Stimulated activated CD4-positive, alpha-beta T cell treated with anti-CD3 and anti-CD28 coated beads, Interleukin-2, amount 100 ng/mL, for 4 hours (primary cell): ENCODE results near the gene MMP19.
"Not testable (repeated sequence)": the region's sequence is repeated elsewhere in the genome, so short reads cannot be mapped to it uniquely, and the experiment has no call there.

Source experiments
- DNase-seq: peaks from one replicate; pipeline ENCODE4 v3.0.0-alpha.2; 2020; ENCODE audit warnings: low read depth

Gene MMP19, protein sequence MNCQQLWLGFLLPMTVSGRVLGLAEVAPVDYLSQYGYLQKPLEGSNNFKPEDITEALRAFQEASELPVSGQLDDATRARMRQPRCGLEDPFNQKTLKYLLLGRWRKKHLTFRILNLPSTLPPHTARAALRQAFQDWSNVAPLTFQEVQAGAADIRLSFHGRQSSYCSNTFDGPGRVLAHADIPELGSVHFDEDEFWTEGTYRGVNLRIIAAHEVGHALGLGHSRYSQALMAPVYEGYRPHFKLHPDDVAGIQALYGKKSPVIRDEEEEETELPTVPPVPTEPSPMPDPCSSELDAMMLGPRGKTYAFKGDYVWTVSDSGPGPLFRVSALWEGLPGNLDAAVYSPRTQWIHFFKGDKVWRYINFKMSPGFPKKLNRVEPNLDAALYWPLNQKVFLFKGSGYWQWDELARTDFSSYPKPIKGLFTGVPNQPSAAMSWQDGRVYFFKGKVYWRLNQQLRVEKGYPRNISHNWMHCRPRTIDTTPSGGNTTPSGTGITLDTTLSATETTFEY

DNA sequence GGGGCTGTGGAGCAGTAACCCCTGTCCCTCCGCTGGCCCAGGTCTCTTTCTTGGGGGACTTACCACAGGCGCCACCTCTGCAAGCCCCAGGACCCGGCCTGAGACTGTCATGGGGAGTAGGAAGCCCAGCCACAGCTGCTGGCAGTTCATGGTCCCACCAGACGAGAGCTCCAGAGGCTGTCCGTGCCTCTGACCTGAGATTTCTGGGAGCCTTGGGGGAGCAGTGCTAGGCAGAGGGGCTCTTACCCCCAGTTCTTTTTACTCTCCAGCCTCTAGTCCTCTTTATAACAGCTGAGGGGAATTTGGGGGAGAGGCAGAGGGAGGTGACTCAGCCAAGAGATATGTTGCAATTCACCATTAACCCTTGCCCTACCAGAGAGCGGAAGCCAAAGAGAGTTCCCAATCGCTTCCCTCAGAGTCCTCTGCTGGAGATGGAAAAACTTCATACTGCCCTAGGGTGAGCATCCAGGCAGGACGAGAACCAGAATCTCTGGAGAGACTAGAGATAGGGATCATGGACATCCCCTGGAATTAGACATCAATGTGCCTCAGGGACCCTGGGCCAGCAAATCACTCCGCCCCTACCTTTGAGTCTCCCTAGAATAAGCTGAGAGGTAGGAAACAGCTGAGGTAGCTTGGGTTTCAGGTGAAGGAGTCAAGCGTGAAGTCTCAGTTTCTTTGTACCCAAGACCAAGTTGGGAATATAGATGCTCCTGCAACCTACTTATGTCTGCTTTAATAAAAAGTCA, at the start of gene MMP19:
TSS of gene MMP19 (minus strand) at position 256 of the 749 bp plus-strand sequence. CDS start at position 150, 106 bp downstream.
- no peak for DNase-seq

DNA sequence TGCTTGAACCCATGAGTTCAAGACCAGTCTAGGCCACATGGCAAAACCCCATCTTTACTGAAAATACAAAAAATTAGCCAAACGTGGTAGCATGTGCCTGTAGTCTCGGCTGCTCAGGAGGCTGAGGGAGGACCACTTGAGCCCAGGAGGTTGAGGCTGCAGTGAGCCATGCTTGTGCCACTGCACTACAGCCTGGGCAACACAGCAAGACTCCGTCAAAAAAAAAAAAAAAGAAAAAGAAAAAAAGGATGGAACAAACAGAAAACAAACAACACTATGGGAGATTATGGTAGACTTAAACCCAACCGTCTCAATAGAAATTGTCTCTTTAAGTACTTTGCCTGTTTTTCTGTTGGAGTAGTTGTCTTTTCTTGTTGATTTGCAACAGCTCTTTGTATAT, 48.6 kb upstream of the MMP19 start:
- no peak for DNase-seq

DNA sequence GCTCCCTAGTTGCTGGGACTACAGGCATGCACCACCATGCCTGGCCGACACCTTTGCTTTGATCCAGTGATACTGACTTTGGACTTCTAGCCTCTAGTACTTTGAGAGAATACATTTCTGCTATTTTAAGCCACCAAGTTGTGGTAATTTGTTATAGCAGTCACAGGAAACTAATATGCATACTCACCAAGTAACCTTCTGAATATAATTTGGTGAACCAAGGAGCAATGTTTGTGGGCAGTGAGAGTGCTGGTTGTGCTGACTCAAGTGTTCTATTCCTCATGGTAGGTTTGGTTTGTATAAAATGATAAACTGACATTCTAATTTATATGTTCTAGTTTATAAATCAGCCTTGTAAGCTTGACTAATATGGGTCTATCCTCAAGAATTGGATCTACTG, 42.4 kb upstream of the MMP19 start:
- no peak for DNase-seq

DNA sequence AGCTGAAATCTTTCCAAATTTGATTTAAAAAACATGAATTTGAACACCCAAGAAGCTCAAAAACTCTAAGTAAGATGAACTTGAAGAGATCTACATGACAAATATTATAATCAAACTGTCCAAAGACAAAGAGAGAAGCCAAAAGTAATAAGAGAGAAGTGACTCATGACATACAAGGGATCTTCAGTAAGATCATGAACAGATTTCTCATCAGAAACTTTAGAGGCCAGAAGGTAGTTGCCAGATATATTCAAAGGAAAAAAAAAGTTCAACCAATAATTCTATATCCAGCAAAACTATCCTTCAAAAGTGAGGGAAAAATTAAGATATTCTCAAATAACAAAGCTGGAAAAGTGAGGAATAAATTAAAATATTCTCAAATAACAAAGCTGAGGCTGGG, 35.1 kb upstream of the MMP19 start:
- DNase-seq, result no peak

DNA sequence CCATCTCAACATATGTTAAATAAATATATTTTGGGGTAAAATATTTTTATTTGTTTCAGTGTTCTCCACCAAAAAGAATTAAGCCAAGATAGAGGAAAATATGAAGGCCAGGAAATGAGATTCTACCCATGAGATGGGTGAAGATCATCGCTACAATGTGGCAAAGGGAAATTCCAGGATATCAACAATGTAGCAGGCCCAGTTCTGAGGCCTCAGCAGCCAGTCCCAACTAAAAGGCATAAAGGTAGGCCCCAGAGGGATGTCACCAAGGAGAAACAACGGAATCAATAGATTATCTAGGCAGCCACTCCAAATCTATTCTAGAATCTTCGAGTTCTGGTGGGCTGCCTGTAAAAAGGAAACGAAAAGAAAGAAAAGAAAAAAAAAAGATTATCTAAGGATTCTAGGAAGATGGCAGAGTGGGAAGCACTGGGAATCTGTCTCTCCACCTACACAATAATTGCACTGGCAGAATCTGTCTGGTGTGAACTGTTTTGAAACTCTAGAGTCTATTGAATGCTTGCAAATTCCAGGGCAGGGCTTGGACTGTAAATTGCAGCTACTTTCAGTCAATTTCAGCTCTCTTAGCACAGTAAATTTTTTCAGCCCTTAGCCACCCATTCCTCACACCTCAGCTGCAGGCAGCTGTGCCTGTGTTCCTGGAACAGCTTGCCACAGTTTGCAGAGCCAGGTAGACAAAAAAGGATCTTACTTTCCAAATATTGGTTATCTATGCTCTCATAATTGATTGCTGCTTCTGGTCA, 33.1 kb upstream of the MMP19 start:
- no peak for DNase-seq

DNA sequence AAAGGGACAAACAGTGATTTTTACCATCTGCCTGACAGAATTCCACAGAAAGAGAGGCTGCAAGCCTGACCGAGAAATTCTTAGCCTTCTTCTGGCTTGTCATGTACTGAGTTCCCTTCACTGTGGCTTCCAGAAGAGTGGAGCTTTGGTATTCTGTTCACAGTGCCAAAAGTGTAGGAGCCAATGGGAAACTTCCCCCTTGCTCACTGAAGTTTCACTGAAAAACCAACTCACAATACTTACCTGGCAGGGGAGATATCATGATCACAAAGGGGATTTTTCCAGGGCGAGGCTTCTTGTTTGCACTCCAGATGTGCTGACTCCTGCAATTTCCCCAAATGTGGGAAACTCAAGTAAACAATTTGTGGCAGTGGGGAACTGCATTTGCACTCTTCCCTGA, 31.7 kb upstream of the MMP19 start:
- no peak for DNase-seq

DNA sequence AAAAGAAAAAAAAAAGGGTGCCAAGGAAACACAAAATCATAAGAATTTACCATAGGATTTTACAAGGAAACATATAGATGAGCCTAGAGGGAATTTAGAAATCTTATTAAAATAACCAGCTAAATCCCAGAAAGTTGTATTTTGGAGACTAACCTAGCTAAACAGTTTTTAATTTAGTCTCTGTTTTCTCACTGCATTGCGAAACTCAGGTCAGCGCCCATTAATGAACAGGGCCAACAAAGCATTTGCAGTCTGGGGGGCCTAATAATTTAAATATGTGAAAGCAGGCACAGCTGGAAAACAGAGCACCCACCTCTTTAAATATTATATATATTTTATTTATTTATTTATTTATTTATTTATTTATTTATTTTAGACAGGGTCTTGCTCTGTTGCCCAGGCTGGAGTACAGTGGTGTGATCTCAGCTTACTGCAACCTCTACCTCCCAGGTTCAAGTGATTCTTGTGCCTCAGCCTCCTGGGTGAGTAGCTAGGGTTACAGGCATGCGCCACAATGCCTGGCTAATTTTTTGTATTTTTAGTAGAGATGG, 23.8 kb upstream of the MMP19 start:
- not testable (repeated sequence) for DNase-seq

DNA sequence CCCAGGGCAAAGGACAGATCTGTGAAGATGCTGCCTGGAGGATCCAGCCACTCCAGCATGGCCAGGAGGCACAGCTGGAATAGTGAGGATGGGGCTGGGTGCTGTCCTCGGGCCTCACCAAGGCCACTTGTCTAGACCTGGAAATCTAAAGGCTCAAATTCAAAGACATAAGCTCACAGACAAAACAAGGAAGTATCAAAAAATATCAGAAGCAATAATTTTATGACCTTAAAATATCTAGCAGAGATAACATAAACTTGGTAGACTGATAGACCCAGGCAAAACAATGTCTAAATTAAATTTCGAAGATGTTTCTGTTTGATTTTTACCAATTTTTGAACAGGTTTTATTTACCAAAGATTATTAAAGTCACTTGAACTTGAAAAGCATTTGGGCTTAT, 22.6 kb upstream of the MMP19 start:
- DNase-seq, result no peak

DNA sequence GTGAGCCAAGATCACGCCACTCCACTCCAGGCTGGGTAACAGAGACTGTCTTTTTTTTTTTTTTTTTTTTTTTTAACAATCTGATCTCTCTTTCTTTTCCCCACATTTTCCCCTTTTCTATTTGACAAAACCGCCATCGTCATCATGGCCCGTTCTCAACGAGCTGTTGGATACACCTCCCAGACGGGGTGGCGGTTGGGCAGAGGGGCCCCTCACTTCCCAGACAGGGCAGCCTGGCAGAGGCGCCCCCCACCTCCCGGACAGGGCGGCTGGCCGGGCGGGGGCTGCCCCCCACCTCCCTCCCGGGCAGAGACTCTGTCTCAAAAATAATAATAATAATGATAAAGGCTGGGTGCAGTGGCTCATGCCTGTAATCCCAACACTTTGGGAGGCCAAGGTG, 20.2 kb upstream of the MMP19 start:
- not testable (repeated sequence) for DNase-seq

DNA sequence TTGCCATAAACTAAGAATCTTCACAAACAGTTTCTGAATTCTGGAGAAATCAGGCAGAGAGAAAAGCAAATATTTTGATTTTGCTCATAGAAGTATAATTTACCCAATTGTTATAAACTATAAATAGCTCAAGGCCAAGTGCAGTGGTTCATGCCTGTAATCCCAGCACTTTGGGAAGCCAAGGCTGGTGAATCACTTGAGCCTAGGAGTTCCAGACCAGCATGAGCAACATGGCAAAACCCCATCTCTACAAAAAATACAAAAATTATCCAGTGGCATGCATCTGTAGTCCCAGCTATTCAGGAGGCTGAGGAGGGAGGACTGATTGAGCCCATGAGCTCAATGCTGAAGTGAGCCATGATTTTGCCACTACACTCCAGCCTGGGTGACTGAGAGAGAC, 19.6 kb upstream of the MMP19 start:
- no peak for DNase-seq

DNA sequence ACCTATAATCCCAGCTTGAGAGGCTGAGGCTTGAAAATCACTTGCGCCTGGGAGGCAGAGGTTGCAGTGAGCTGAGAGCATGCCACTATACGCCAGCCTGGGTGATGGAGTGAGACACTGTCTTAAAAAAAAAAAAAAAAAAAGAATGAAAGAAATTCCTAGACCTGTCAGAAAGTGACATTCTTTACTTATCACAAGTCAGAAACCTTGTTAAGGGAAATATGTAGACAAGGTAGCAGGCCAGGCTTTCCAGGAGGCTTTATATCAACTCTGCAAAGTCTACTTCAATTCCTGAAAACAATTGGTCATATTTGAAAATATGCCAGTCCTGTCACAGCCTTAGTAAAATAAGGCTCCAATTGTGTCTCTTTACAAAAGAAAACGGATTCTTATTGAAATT, 19.1 kb upstream of the MMP19 start:
- DNase-seq, result no peak

DNA sequence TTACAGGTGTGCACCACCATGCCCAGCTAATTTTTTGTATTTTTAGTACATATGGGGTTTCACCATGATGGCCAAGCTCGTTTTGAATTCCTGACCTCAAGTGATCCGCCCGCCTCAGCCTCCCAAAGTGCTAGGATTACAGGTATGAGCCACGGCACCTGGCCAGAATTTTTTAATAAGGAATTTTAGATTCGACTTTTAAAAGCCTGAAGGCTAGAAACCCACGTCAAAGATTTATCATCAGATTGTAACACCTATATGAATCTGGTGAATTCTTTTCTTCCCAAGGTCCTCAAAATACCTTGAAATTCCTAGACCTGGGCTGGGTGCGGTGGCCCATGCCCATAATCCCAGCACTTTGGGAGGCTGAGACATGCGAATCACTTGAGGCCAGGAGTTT, 18.7 kb upstream of the MMP19 start:
- DNase-seq, result no peak

DNA sequence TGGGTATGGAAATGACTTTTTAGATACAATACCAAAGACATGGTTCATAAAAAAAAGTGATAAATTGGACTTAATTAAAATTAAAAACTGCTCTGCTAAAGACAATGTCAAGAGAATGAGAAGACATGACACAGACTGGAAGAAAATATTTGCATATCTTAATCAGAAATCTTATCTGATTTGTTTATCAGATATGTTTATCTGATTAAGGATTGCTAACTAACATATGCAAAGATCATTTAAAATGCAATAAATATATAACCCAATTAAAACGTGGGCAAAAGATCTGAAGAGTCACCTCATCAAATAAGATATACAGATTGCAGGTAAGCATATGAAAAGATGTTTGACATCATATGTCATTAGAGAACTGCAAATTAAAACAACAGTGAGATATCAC, 10.0 kb upstream of the MMP19 start:
- no peak for DNase-seq

DNA sequence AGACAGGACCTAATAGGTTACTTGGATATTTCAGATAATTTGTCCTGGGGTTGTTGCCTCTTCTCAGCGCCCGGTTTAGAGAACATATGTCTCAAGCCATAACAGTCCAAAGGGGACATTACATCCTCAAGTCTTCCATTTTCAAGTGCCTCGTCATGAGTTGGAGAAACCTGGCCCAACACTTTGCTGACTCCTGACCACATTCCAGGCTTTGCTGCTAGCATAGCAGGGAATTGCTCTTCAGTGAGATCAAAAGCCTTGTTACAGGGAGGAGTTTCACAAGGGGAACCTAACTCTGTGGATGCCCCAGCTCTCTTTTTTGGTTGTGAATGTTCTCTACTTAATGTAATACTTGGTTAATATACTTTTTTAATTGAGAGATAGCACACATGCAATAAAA, 8.2 kb upstream of the MMP19 start:
- DNase-seq, result no peak

DNA sequence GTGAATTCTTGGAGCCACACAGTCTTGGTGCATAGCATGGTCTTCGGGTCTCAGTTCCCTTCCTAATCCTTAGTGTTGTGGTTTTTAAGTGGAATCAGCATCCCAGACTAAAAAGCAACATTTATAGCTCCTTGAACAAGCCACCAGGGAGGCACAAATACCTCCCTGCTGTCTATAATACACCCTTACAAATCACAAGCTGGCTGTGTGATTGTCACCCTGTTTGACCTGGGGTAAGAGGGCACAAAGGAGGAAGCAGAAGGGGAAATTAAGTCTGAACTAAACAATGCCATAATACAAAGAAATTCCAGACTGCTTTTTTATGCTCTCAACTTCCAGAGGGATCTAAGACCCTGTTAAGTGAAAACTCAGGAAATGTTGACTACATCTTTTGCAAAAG, 7.7 kb upstream of the MMP19 start:
- DNase-seq, result no peak

DNA sequence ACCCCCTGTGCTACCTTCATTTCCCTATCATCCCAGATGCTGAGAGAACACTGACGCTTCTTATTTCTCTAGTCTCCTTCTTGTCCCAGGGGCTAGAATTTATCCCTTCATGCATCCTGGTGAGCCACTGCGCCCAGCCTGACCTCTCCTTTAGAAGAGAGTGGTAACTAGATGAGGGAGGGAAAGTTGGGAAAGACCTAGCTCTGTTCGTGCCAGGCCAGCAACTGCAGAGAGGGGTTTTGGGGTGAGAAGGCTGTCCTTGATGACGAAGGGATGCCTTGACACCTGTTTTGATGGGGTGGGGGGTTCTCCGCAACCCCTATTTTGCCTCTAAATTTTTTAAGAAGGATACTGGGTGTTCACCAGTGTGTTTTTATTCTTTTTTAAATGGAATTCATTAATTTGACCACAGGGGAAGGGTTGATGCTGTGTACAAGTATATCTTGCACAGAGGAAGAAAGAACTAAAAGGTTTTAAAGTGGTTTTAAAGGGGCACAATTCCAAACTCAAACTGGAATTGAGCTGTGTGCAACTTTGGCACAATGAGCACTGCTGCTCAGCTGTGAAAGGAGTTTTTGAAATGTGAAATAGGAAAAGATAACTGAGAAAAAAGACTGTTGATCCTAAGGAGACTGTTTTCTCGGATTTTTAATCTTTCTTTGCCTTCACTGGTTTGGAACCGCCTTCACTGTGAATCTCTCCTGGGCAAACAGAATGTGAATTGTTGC, 7.0 kb upstream of the MMP19 start:
- DNase-seq, result no peak

DNA sequence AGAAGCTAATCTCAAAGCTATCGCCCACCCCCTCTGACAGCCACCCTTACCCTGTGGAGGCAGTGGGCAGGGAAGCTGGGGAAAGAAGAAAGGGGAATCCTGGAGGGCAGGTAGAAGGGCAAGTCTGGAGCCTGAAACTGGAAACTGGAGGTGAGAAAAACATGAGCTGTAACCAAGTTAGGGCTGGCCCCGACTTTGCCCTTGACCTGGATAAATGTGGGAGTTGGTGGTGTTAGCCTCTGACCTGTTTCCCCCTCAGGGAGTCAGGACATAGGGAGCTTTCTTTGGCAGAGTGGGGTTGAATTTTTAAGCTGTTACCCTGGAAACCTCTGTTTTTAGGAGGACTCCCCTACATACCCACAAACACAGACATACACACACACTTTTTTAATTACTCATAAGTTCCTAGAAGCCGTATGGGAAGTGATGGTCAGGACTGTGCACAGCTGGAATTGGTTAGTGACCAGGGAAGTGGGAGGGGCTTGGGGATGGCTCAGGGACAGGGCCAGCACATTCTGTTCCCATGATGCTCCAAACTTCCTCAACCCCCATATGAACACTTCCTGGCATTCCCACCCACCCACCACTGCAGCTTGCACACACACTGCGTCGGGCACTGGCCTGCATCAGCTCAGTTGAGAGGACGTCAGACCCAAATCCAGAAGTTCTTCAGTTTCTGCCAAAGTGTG, 5.0 kb upstream of the MMP19 start:
- no peak for DNase-seq

DNA sequence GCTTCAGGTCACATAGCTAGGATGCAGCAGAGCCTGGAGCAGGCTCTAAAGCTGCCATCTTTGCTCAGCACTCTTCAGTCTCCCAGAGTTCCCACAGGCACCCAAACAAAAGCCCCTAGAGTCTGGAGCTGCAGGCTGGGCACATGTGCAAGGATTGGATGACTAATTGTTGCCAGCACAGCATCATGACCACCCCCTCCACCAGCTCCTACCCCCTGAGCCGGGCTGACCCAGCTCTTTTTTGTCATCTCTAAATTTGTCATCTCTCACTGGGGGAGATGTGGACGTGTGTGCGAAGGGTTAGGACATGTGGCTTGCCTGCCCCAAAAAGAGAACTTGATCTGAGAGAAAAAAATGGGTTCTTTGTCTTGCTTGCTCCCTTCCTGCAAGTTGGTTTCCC, 4.3 kb upstream of the MMP19 start:
- DNase-seq, result no peak

DNA sequence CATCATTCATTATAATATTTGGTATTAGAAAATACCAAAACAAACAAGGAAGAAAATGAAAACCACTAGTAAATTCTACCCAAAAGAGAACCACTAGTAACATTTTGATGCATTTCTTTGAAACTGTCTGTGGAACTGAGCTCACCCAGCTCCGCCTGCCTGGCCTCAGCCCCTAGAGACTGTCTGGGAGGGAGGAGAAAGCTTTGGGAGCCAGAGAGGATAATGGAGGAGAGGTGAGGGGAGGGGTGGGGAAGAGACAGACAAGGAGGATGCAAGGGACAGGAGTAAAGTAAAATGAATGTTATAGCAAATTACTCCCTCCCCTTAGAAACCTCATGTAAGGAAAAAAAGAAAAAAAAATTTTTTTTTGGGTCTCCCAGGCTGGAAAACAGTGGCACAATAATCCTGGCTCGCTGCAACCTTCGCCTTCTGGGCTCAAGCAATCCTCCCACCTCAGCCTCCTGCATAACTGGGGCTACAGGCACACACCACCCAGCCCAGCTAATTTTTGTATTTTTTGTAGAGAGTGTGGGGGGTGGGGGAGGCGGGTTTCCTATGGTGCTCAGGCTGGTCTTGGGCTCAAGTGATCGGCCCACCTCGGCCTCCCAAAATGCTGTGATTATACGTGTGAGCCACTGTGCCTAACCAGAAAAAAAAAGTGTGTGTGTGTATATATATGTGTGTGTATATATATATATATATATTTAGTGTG, 3.2 kb upstream of the MMP19 start:
- DNase-seq, result no peak

DNA sequence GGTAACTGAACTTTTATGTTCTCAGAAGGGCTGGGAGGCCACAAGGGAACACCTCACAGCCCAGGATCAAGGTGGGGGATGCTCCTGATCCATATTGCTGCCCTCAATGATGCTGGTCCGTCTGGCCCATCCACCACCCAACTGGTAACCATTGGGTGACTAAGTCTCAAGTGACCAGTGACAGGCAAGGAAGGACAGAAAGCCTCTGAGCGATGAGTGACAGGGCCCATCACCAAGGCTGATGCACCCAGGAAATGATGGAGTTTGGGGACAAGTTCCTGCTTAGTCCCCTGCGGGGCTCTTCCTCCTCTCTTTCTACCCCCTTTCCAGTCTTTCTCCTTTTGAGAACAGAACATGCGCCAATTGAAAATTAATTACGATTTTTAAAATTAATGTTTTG, 2.6 kb upstream of the MMP19 start:
- no peak for DNase-seq
